GM12874 (cell line): ENCODE data around the gene TSPEAR.

Experiments used
- CTCF ChIP-seq: IDR thresholded peaks from 2 replicates; pipeline ENCODE4 v1.5.1; 2011; ENCODE audit warnings: low read depth, mild to moderate bottlenecking, control low read depth, low read length, moderate library complexity; ENCODE audit not compliant: insufficient read depth

TSPEAR gene

DNA sequence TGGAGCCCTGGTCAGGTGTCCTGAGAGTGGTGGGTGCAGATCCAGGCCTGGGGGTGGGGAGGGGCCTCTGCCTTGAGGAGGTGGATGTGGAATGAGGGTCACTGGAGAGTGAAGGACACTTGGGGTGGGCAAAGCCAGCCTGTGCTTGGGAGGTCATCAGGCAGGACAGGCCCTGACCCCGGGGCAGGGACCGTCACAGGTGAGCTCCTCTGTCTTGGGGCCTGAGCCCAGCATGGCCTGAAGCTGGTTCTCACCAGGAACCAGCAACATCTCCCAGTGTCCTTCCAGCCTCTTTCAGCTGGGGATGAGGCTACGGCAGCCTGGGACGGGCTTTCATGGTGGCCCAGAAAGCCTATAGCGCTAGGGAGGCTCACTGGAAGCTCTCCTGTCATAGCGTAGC, 159.2 kb downstream of the TSPEAR start:
- no peak for TF ChIP-seq CTCF

- TF ChIP-seq CTCF: no peak
Measured at GRCh38 chr21:44551340-44551961, 159.9 kb downstream of the TSPEAR start, which contains the start of gene KRTAP10-2. KRTAP10-2 (minus strand) TSS chr21:44551505; CDS start chr21:44551458, 47 bp downstream.

DNA sequence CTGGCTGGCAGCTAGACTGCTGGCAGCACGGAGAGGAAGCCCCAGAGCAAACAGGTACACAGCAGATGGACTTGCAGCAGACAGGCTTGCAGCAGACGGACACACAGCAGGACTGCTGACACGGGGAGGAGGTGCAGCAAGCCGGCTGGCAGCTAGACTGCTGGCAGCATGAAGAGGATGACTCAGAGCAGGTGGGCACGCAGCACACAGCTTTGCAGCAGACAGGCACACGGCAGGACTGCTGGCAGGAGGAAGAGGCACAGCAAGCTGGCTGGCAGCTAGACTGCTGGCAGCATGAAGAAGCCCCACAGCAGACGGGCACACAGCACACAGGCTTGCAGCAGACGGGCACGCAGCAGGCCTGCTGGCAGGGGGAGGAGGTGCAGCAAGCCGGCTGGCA, 160.6 kb downstream of the TSPEAR start:
- TF ChIP-seq CTCF: no peak

DNA sequence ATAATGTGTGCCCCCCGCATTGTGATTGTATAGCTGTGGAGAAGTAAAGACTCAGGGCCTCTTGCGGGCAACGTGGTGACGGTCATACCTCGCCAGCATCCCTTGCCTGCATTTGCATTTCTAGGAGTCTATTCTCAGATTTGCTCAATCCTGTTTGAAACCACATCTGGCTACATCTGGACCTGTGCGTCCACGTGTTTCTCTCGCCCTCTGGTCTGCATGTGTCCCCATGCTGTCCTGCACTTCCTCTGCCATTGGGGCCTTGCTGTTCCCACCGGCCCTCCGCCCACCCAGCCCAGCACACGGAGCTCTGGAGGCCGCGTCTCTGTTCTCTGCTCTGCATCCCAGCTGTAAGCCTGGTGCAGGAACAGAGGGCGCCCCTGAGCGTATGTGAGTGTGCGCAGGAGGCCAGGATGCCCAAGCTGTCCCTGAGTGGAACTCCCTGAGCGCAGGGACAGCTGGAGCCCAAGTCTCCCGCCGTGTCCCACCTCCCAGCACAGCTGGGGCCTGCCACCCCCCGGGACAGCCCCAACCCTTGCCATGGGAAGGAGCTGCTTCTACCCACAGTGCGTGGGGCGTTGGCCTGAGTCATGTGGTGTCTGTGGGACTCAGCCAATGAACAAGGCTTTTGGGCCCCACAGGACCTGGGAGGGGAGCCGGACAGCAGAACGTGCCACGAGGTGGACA, 161.7 kb downstream of the TSPEAR start:
- TF ChIP-seq CTCF: no peak

- no peak for TF ChIP-seq CTCF
Measured at GRCh38 chr21:44548922-44549321, 162.4 kb downstream of the TSPEAR start.

GRCh38 chr21:44548381-44548780, 163.0 kb downstream of the TSPEAR start:
- no peak for TF ChIP-seq CTCF

- no peak for TF ChIP-seq CTCF
Measured at GRCh38 chr21:44547656-44548331, 163.6 kb downstream of the TSPEAR start.
